Hepatocyte (in vitro differentiated cells): ENCODE measurements around the gene EVL.

Experiments
- EZH2 ChIP-seq: fragments of 200-600 bp; sonication (generic); IDR thresholded peaks from 2 replicates; pipeline ENCODE4 v1.6.1; 2016; ENCODE audit warnings: antibody characterized with exemption, mild to moderate bottlenecking, borderline replicate concordance
- EZH2phosphoT487 ChIP-seq: fragments of 200-600 bp; sonication (generic); IDR thresholded peaks from one replicate; pipeline ENCODE4 v1.6.1; 2018; ENCODE audit warnings: antibody characterized with exemption, mild to moderate bottlenecking, low read depth, moderate library complexity; ENCODE audit not compliant: unreplicated experiment, severe bottlenecking
- TF ChIP-seq, protein P1 (sequence below): fragments of 200-600 bp; sonication (generic); IDR thresholded peaks from 2 replicates; pipeline ENCODE4 v1.5.1; 2016; ENCODE audit warnings: antibody characterized with exemption, mild to moderate bottlenecking; ENCODE audit not compliant: poor library complexity

DNA sequence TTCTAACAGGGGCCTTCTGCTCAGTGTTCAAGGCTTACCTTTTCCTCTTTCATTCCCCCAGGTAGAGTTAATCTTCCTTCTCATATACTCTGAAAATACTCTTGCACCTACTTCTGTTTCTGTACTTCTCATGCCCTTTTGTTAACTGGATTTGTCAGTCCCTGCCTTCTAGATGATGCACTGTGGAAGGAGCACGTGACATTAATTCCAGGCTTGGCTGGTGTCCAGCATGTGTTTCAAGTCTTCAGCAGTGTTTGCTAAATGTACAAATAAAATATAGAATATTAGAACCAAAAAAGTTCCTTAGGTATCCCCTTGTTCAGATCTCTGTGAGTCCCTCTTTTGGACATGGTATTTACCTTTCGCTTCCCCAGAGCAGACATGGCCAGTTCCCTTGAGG, 27.9 kb upstream of the EVL start:
- TF ChIP-seq, protein P1, sequence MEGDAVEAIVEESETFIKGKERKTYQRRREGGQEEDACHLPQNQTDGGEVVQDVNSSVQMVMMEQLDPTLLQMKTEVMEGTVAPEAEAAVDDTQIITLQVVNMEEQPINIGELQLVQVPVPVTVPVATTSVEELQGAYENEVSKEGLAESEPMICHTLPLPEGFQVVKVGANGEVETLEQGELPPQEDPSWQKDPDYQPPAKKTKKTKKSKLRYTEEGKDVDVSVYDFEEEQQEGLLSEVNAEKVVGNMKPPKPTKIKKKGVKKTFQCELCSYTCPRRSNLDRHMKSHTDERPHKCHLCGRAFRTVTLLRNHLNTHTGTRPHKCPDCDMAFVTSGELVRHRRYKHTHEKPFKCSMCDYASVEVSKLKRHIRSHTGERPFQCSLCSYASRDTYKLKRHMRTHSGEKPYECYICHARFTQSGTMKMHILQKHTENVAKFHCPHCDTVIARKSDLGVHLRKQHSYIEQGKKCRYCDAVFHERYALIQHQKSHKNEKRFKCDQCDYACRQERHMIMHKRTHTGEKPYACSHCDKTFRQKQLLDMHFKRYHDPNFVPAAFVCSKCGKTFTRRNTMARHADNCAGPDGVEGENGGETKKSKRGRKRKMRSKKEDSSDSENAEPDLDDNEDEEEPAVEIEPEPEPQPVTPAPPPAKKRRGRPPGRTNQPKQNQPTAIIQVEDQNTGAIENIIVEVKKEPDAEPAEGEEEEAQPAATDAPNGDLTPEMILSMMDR, result no peak
- TF ChIP-seq EZH2 (no peak), EZH2phosphoT487 (no peak)
